ENCODE results near the gene RTTN.
A peak's percentile ranks its signal among the peaks of the same experiment; 100 is the strongest.

The RTTN gene

DNA sequence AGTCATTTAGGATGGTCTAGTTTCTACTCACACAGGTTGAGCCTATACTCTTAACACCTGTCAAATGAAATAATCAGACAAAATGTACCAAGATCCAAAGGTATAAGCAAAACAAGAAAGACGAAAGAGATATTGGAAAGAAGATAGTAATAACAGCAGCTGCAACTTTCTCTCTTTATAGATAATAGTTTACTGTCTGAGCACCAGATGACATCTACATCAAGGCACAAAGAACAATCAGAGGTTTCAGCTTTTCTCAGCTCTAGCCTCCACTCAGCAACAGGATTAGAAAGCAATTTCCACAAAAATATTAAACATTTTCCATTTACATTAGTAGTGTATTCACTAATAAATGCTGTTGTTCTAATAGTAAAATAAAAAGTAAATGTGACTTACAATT is 66.3 kb downstream of the RTTN start:
- DNase-seq: no peak
- H3K14ac ChIP-seq (ENCODE audit: low read length): no peak overlapping the region
- H2AFZ ChIP-seq (ENCODE audit: insufficient read depth, low read length, poor library complexity): no peak overlapping the region
- no peak overlapping the region for H3K27ac ChIP-seq (ENCODE audit: low read depth, low read length)
- H2BK12ac ChIP-seq (ENCODE audit: low read length): no peak overlapping the region
- H3K9me3 ChIP-seq (ENCODE audit: insufficient read depth, low read depth, low read length): no peaks in the 10 kb centered on the region
- H3K4me3 ChIP-seq (ENCODE audit: low read depth, low read length): no peak overlapping the region
- no peaks in the 10 kb centered on the region for H3K4me1 ChIP-seq (ENCODE audit: control insufficient read depth in 1 of 2, insufficient read depth in 2 of 2, low read length in 2 of 2)
- peaks cover 0 to 2% of the 10 kb centered on the region in 2 experiments for H3K36me3 ChIP-seq (ENCODE audit: control insufficient read depth in 1 of 2, insufficient read depth in 2 of 2, low read length in 2 of 2)
- no peak overlapping the region for H2BK5ac ChIP-seq (ENCODE audit: low read depth, low read length, poor library complexity)
- H4K8ac ChIP-seq (ENCODE audit: low read depth, low read length): no peak overlapping the region
- no peak overlapping the region for H3K23ac ChIP-seq (ENCODE audit: low read length)
- H3K79me1 ChIP-seq (ENCODE audit: low read length): no peaks in the 10 kb centered on the region
- no peak overlapping the region for H4K12ac ChIP-seq (ENCODE audit: low read depth, low read length)
- WGBS (ENCODE audit: extremely low coverage, insufficient coverage, insufficient read length): no CpG with 5 or more reads among the region's 1 CpG
- H3K79me2 ChIP-seq (ENCODE audit: control insufficient read depth, insufficient read depth, low read length, poor library complexity): no peaks in the 10 kb centered on the region
- H3K4me2 ChIP-seq (ENCODE audit: low read length): no peak overlapping the region
- H2AK5ac ChIP-seq (ENCODE audit: low read length): no peak overlapping the region
- no peak overlapping the region for H3K9ac ChIP-seq (ENCODE audit: low read length)
- no peak overlapping the region for H2BK120ac ChIP-seq (ENCODE audit: insufficient read depth, low read length, poor library complexity)
- no peak overlapping the region for H4K91ac ChIP-seq (ENCODE audit: low read depth, low read length)
- H3K4ac ChIP-seq (ENCODE audit: low read depth, low read length): no peak overlapping the region
- H3K27me3 ChIP-seq (ENCODE audit: insufficient read depth, low read length): no peaks in the 10 kb centered on the region
- H3K18ac ChIP-seq (ENCODE audit: low read length): no peak overlapping the region

- Histone ChIP-seq H2AFZ (ENCODE audit: insufficient read depth, low read length, poor library complexity) (no peak overlapping the region), H3K23ac (ENCODE audit: low read length) (no peak overlapping the region), H3K79me1 (ENCODE audit: low read length) (no peaks in the 10 kb centered on the region), H2BK5ac (ENCODE audit: low read depth, low read length, poor library complexity) (no peak overlapping the region), H2AK5ac (ENCODE audit: low read length) (no peak overlapping the region), H3K4ac (ENCODE audit: low read depth, low read length) (no peak overlapping the region), H2BK12ac (ENCODE audit: low read length) (no peak overlapping the region), H3K36me3 (ENCODE audit: control insufficient read depth in 1 of 2, insufficient read depth in 2 of 2, low read length in 2 of 2) (no peaks in the 10 kb centered on the region), H3K4me2 (ENCODE audit: low read length) (no peak overlapping the region), H4K91ac (ENCODE audit: low read depth, low read length) (no peak overlapping the region), H3K4me1 (ENCODE audit: control insufficient read depth in 1 of 2, insufficient read depth in 2 of 2, low read length in 2 of 2) (peaks cover 0 to 2% of the 10 kb centered on the region in 2 experiments), H3K9ac (ENCODE audit: low read length) (no peak overlapping the region), H3K14ac (ENCODE audit: low read length) (no peak overlapping the region), H3K4me3 (ENCODE audit: low read depth, low read length) (no peak overlapping the region), H3K9me3 (ENCODE audit: insufficient read depth, low read depth, low read length) (no peaks in the 10 kb centered on the region), H4K8ac (ENCODE audit: low read depth, low read length) (no peak overlapping the region), H3K27me3 (ENCODE audit: insufficient read depth, low read length) (no peaks in the 10 kb centered on the region), H2BK120ac (ENCODE audit: insufficient read depth, low read length, poor library complexity) (no peak overlapping the region), H3K18ac (ENCODE audit: low read length) (no peak overlapping the region), H3K79me2 (ENCODE audit: control insufficient read depth, insufficient read depth, low read length, poor library complexity) (no peaks in the 10 kb centered on the region), H4K12ac (ENCODE audit: low read depth, low read length) (no peak overlapping the region), H3K27ac (ENCODE audit: low read depth, low read length) (no peak overlapping the region)
- WGBS (ENCODE audit: extremely low coverage, insufficient coverage, insufficient read length): no CpG with 5 or more reads among the region's 2 CpGs
- no peak for DNase-seq
These were observed 69.9 kb downstream of the RTTN start for GRCh38 chr18:70135604-70136003.

GRCh38 chr18:70132999-70133398 is 72.5 kb downstream of the RTTN start:
- Histone ChIP-seq H3K27ac (ENCODE audit: low read depth, low read length) (no peak overlapping the region), H3K4me2 (ENCODE audit: low read length) (no peak overlapping the region), H3K18ac (ENCODE audit: low read length) (no peak overlapping the region), H2AFZ (ENCODE audit: insufficient read depth, low read length, poor library complexity) (no peak overlapping the region), H2AK5ac (ENCODE audit: low read length) (no peak overlapping the region), H3K79me1 (ENCODE audit: low read length) (no peaks in the 10 kb centered on the region), H2BK120ac (ENCODE audit: insufficient read depth, low read length, poor library complexity) (no peak overlapping the region), H3K4me1 (ENCODE audit: control insufficient read depth in 1 of 2, insufficient read depth in 2 of 2, low read length in 2 of 2) (peaks cover 0 to 2% of the 10 kb centered on the region in 2 experiments), H3K36me3 (ENCODE audit: control insufficient read depth in 1 of 2, insufficient read depth in 2 of 2, low read length in 2 of 2) (no peaks in the 10 kb centered on the region), H4K8ac (ENCODE audit: low read depth, low read length) (no peak overlapping the region), H3K9ac (ENCODE audit: low read length) (no peak overlapping the region), H4K91ac (ENCODE audit: low read depth, low read length) (no peak overlapping the region), H3K14ac (ENCODE audit: low read length) (no peak overlapping the region), H3K4me3 (ENCODE audit: low read depth, low read length) (no peak overlapping the region), H3K79me2 (ENCODE audit: control insufficient read depth, insufficient read depth, low read length, poor library complexity) (no peaks in the 10 kb centered on the region), H3K4ac (ENCODE audit: low read depth, low read length) (no peak overlapping the region), H2BK12ac (ENCODE audit: low read length) (no peak overlapping the region), H3K9me3 (ENCODE audit: insufficient read depth, low read depth, low read length) (no peaks in the 10 kb centered on the region), H2BK5ac (ENCODE audit: low read depth, low read length, poor library complexity) (no peak overlapping the region), H3K23ac (ENCODE audit: low read length) (no peak overlapping the region), H4K12ac (ENCODE audit: low read depth, low read length) (no peak overlapping the region), H3K27me3 (ENCODE audit: insufficient read depth, low read length) (no peaks in the 10 kb centered on the region)
- peak in 1 of 2 donors; percentile 38 for DNase-seq
- WGBS (ENCODE audit: extremely low coverage, insufficient coverage, insufficient read length): no CpG with 5 or more reads among the region's 2 CpGs

GRCh38 chr18:70128271-70128670 is 77.2 kb downstream of the RTTN start:
- Histone ChIP-seq H3K18ac (ENCODE audit: low read length) (no peak overlapping the region), H3K79me1 (ENCODE audit: low read length) (no peaks in the 10 kb centered on the region), H2AFZ (ENCODE audit: insufficient read depth, low read length, poor library complexity) (no peak overlapping the region), H3K4ac (ENCODE audit: low read depth, low read length) (no peak overlapping the region), H4K12ac (ENCODE audit: low read depth, low read length) (no peak overlapping the region), H3K14ac (ENCODE audit: low read length) (no peak overlapping the region), H3K79me2 (ENCODE audit: control insufficient read depth, insufficient read depth, low read length, poor library complexity) (no peaks in the 10 kb centered on the region), H4K8ac (ENCODE audit: low read depth, low read length) (no peak overlapping the region), H2AK5ac (ENCODE audit: low read length) (no peak overlapping the region), H3K27ac (ENCODE audit: low read depth, low read length) (no peak overlapping the region), H2BK120ac (ENCODE audit: insufficient read depth, low read length, poor library complexity) (no peak overlapping the region), H3K9ac (ENCODE audit: low read length) (no peak overlapping the region), H3K9me3 (ENCODE audit: insufficient read depth, low read depth, low read length) (no peaks in the 10 kb centered on the region), H2BK5ac (ENCODE audit: low read depth, low read length, poor library complexity) (no peak overlapping the region), H3K36me3 (ENCODE audit: control insufficient read depth in 1 of 2, insufficient read depth in 2 of 2, low read length in 2 of 2) (peaks cover 2 to 3% of the 10 kb centered on the region in 2 experiments), H3K4me3 (ENCODE audit: low read depth, low read length) (no peak overlapping the region), H3K27me3 (ENCODE audit: insufficient read depth, low read length) (no peaks in the 10 kb centered on the region), H4K91ac (ENCODE audit: low read depth, low read length) (no peak overlapping the region), H3K4me1 (ENCODE audit: control insufficient read depth in 1 of 2, insufficient read depth in 2 of 2, low read length in 2 of 2) (peaks cover 0 to 2% of the 10 kb centered on the region in 2 experiments), H3K4me2 (ENCODE audit: low read length) (no peak overlapping the region), H3K23ac (ENCODE audit: low read length) (no peak overlapping the region), H2BK12ac (ENCODE audit: low read length) (no peak overlapping the region)
- no CpG with 5 or more reads among the region's 2 CpGs for WGBS (ENCODE audit: extremely low coverage, insufficient coverage, insufficient read length)
- no peak for DNase-seq
